ENCODE measurements around the gene RENBP. TPM values are rescaled to one million over a fixed set of nuclear protein-coding genes. Genes with fewer than 3 reads are reported as not detected.

The RENBP gene
- total and polyA plus RNA-seq, 2 of the 13 experiments (the other 11 are each of a cell fraction or from before 2014, with no cell fraction given): 1.4 to 2.6 TPM

GRCh38 chrX:153909980-153910360, 34.5 kb downstream of the RENBP start (continued):
- TF ChIP-seq, protein P1, sequence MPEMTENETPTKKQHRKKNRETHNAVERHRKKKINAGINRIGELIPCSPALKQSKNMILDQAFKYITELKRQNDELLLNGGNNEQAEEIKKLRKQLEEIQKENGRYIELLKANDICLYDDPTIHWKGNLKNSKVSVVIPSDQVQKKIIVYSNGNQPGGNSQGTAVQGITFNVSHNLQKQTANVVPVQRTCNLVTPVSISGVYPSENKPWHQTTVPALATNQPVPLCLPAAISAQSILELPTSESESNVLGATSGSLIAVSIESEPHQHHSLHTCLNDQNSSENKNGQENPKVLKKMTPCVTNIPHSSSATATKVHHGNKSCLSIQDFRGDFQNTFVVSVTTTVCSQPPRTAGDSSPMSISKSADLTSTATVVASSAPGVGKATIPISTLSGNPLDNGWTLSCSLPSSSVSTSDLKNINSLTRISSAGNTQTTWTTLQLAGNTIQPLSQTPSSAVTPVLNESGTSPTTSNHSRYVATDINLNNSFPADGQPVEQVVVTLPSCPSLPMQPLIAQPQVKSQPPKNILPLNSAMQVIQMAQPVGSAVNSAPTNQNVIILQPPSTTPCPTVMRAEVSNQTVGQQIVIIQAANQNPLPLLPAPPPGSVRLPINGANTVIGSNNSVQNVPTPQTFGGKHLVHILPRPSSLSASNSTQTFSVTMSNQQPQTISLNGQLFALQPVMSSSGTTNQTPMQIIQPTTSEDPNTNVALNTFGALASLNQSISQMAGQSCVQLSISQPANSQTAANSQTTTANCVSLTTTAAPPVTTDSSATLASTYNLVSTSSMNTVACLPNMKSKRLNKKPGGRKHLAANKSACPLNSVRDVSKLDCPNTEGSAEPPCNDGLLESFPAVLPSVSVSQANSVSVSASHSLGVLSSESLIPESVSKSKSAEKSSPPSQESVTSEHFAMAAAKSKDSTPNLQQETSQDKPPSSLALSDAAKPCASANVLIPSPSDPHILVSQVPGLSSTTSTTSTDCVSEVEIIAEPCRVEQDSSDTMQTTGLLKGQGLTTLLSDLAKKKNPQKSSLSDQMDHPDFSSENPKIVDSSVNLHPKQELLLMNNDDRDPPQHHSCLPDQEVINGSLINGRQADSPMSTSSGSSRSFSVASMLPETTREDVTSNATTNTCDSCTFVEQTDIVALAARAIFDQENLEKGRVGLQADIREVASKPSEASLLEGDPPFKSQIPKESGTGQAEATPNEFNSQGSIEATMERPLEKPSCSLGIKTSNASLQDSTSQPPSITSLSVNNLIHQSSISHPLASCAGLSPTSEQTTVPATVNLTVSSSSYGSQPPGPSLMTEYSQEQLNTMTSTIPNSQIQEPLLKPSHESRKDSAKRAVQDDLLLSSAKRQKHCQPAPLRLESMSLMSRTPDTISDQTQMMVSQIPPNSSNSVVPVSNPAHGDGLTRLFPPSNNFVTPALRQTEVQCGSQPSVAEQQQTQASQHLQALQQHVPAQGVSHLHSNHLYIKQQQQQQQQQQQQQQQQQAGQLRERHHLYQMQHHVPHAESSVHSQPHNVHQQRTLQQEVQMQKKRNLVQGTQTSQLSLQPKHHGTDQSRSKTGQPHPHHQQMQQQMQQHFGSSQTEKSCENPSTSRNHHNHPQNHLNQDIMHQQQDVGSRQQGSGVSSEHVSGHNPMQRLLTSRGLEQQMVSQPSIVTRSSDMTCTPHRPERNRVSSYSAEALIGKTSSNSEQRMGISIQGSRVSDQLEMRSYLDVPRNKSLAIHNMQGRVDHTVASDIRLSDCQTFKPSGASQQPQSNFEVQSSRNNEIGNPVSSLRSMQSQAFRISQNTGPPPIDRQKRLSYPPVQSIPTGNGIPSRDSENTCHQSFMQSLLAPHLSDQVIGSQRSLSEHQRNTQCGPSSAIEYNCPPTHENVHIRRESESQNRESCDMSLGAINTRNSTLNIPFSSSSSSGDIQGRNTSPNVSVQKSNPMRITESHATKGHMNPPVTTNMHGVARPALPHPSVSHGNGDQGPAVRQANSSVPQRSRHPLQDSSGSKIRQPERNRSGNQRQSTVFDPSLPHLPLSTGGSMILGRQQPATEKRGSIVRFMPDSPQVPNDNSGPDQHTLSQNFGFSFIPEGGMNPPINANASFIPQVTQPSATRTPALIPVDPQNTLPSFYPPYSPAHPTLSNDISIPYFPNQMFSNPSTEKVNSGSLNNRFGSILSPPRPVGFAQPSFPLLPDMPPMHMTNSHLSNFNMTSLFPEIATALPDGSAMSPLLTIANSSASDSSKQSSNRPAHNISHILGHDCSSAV (CRISPR knock-in tag; IDR thresholded peaks at IDR 0.05; ENCODE audit: borderline replicate concordance): no peak
- TF ChIP-seq PRDM4 (CRISPR knock-in tag; IDR thresholded peaks at IDR 0.05; ENCODE audit: borderline replicate concordance) (no peak), ATF5 (CRISPR knock-in tag; IDR thresholded peaks at IDR 0.05; ENCODE audit: low read depth) (no peak), MTF1 (CRISPR knock-in tag; IDR thresholded peaks at IDR 0.05) (no peak)
- TF ChIP-seq, protein P2, sequence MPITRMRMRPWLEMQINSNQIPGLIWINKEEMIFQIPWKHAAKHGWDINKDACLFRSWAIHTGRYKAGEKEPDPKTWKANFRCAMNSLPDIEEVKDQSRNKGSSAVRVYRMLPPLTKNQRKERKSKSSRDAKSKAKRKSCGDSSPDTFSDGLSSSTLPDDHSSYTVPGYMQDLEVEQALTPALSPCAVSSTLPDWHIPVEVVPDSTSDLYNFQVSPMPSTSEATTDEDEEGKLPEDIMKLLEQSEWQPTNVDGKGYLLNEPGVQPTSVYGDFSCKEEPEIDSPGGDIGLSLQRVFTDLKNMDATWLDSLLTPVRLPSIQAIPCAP (CRISPR knock-in tag; IDR thresholded peaks at IDR 0.05; ENCODE audit: low read depth): no peak

All from HepG2 (cell line).